ENCODE results near the gene TMED9.

GRCh38 chr5:177568326-177568725 lies 23.7 kb upstream of the TMED9 start:
- TF ChIP-seq CTCF (IDR thresholded peaks at IDR 0.05; ENCODE audit: extremely low read depth in 1 of 2, insufficient read depth in 1 of 2, low read depth in 1 of 2, low read length in 2 of 2) (no peak), EZH2 (IDR thresholded peaks at IDR 0.05; ENCODE audit: borderline replicate concordance, low read depth, low read length, severe bottlenecking) (no peak), POLR2AphosphoS5 (IDR thresholded peaks at IDR 0.05; ENCODE audit: insufficient read depth, low read depth, low read length) (no peak), MYC (IDR thresholded peaks at IDR 0.05; ENCODE audit: low read depth, low read length) (no peak), POLR2A (IDR thresholded peaks at IDR 0.05; ENCODE audit: low read depth, low read length) (no peak), FOS (IDR thresholded peaks at IDR 0.05; ENCODE audit: borderline replicate concordance, insufficient read depth, low read length) (no peak), MAX (IDR thresholded peaks at IDR 0.05; ENCODE audit: insufficient read depth, insufficient read length) (no peak), GATA2 (IDR thresholded peaks at IDR 0.05; ENCODE audit: insufficient read depth, insufficient read length, low read depth, low read length) (no peak)
